ENCODE results near the gene FNDC7.

FNDC7 gene

GRCh38 chr1:108715932-108716331, 3.2 kb downstream of the FNDC7 start:
- H3K4me3 ChIP-seq (ENCODE audit: low read length) = no peak overlapping the region
- no peak for TF ChIP-seq ZNF274 (IDR thresholded peaks at IDR 0.05; ENCODE audit: low read depth, low read length)

DNA sequence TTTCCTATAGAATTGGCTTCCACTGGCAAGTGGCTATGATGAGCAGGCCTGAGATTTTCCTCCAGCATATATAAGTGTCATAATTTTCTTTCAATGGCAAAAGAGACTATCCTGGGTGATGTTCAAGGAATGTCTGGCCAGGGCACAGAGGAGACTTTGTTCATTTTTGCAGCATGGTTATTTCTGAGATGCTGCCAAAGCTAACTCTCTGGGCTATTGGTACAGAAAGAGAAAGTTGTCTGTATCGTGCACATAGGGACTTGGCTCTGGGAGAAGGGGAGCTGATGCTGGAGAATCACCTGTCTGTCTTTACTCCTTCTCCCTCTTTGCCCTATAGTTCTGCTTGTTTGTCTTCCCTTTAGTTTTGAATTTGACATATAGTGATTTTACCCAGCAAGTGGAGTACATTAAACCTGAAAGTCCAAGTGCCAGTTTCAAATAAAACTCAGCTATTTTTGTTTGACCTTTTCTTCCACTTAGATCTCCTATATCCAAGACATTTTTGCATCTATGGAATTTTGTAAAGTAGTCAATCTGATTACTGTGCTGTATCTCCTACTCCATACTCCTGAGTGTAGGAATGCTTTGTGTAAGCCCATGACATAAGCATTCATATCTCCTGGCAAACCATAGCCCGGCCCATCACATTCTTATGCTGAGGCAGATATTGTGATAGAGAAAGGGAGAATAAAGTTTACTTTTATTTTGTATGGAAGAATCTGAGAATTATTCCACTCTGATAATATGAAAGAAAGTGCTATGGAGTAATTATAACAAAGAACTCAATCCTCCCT, 3.9 kb downstream of the FNDC7 start:
- TF ChIP-seq ZNF274 (IDR thresholded peaks at IDR 0.05; ENCODE audit: low read depth, low read length) = no peak
- H3K4me3 ChIP-seq (ENCODE audit: low read length) = no peak overlapping the region

DNA sequence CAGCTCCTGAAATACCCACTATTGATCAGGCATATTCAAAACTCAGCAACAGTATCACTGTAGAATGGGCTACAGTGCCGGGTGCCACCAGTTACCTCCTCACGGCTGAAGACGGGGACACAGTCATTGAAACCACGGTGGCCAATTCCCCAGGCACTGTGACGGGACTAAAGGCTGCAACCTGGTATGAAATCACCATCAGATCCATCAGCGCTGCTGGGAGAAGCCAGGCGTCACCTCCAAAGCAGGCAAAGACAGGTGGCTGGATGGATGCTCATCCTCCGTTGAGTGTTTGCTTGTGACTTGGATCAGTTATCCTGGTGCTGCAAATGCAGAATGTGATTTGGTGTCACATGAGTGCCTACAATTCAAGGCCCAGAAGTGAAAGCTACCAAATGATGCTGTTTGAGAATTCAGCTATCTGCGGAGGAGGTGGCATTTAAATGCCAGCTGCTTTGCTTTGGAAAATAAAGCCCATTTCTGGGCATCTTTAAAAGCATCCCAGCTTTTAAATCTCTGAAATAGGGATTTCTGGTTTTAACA, 5.1 kb downstream of the FNDC7 start:
- H3K4me3 ChIP-seq (ENCODE audit: low read length) = no peak overlapping the region
- no peak for TF ChIP-seq ZNF274 (IDR thresholded peaks at IDR 0.05; ENCODE audit: low read depth, low read length)

GRCh38 chr1:108718927-108719655, 6.4 kb downstream of the FNDC7 start:
- no peak for TF ChIP-seq ZNF274 (IDR thresholded peaks at IDR 0.05; ENCODE audit: low read depth, low read length)
- no peak overlapping the region for H3K4me3 ChIP-seq (ENCODE audit: low read length)

- no peak for TF ChIP-seq ZNF274 (IDR thresholded peaks at IDR 0.05; ENCODE audit: low read depth, low read length)
- no peak overlapping the region for H3K4me3 ChIP-seq (ENCODE audit: low read length)
Measured at GRCh38 chr1:108719656-108720435, 7.1 kb downstream of the FNDC7 start.

- no peak for TF ChIP-seq ZNF274 (IDR thresholded peaks at IDR 0.05; ENCODE audit: low read depth, low read length)
Measured at GRCh38 chr1:108722292-108722691, 9.6 kb downstream of the FNDC7 start.

GRCh38 chr1:108725906-108726305, 13.2 kb downstream of the FNDC7 start:
- H3K4me3 ChIP-seq (ENCODE audit: low read length) = no peak overlapping the region
- no peak for TF ChIP-seq ZNF274 (IDR thresholded peaks at IDR 0.05; ENCODE audit: low read depth, low read length)

More at GRCh38 chr1:108722292-108722691, 9.6 kb downstream of the FNDC7 start:
- no peak overlapping the region for H3K4me3 ChIP-seq (ENCODE audit: low read length)

GRCh38 chr1:108728327-108728923, 15.7 kb downstream of the FNDC7 start:
- no peak overlapping the region for H3K4me3 ChIP-seq (ENCODE audit: low read length)
- TF ChIP-seq ZNF274 (IDR thresholded peaks at IDR 0.05; ENCODE audit: low read depth, low read length) = no peak

DNA sequence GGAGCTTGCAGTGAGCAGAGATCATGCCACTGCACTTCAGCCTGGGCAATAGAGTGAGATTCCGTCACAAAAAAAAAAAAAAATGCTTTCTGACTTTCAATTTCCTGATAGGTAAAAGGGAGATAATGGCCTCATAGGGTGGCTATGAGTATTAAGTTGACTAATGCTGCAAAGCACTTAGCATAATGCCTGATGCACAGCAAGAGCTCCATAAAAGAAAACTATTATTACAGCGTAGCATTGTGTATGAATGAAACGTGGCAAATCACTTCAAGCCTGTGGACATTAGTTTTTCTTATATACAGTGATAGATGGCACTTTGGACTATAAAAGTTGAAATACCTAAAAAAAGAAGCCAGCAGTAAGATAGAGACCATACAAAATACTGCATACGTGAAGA, 16.8 kb downstream of the FNDC7 start:
- TF ChIP-seq ZNF274 (IDR thresholded peaks at IDR 0.05; ENCODE audit: low read depth, low read length) = no peak
- H3K4me3 ChIP-seq (ENCODE audit: low read length) = no peak overlapping the region

GRCh38 chr1:108732398-108732797, 19.7 kb downstream of the FNDC7 start:
- no peak overlapping the region for H3K4me3 ChIP-seq (ENCODE audit: low read length)
- no peak for TF ChIP-seq ZNF274 (IDR thresholded peaks at IDR 0.05; ENCODE audit: low read depth, low read length)

GRCh38 chr1:108734171-108734865, 21.6 kb downstream of the FNDC7 start:
- no peak overlapping the region for H3K4me3 ChIP-seq (ENCODE audit: low read length)
- TF ChIP-seq ZNF274 (IDR thresholded peaks at IDR 0.05; ENCODE audit: low read depth, low read length) = no peak

DNA sequence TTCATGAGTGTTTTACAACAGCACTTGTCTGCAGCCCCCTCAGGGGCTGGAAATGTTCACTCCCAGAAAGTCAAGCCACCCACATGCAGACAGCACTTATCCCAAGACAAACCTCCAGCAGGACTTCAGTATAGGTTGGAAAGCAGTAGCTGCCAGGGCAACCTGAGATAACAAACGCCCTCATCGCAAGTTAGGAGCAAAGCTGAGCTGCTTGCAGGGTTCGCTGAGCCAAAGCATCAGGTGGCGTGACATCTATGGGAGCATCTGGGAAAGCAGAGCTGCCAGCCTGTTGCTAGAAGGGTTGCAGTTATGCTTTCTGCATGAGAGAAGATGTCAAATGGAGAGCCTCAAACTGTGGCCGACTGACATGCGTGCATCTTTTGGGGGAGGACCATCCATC, 29.5 kb downstream of the FNDC7 start:
- H3K4me3 ChIP-seq (ENCODE audit: low read length) = no peak overlapping the region
- no peak for TF ChIP-seq ZNF274 (IDR thresholded peaks at IDR 0.05; ENCODE audit: low read depth, low read length)

- no peak overlapping the region for H3K4me3 ChIP-seq (ENCODE audit: low read length)
- TF ChIP-seq ZNF274 (IDR thresholded peaks at IDR 0.05; ENCODE audit: low read depth, low read length) = no peak
Measured at GRCh38 chr1:108745980-108746381, 33.3 kb downstream of the FNDC7 start.

All from GM08714 (cell line).